ENCODE results near the gene THY1.

THY1 gene

DNA sequence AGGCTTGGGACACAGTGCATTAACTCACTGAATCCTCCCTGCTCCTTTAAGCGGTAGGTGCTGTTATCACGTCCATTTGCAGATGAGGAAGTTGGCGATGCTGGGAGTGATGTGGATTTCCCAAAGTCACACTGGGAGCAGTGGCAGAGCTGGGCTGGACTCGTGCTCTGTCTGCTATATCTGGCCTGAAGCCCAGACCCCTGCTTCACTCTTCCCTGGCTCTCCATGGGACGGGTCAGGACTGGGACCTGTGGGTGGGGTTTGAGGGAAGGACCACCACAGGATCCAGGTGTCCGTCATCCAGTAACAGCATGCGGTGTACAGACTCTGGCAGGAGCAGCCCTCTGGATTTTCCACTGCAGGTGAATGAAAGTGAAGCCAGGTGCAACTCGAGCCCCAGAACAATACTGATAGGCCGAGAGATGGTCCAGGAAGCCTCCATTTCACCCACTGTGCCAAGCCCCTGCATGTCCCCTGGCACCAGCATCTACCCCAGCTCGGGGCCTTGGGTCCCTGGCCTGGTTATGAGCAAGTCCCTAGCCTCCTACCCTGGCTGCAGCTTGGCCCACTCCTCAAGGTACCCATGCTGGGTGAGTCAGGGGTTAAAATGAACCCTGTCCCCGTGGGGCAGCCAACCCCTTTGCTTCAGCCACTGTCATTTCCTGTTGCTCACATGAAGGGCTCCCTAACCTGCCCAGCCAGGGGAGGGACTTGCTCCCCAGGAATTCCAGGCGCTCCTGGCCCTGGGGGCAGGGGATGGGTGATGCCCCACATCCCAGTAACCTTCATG is 45.7 kb downstream of the THY1 start:
- TF ChIP-seq, protein P1, sequence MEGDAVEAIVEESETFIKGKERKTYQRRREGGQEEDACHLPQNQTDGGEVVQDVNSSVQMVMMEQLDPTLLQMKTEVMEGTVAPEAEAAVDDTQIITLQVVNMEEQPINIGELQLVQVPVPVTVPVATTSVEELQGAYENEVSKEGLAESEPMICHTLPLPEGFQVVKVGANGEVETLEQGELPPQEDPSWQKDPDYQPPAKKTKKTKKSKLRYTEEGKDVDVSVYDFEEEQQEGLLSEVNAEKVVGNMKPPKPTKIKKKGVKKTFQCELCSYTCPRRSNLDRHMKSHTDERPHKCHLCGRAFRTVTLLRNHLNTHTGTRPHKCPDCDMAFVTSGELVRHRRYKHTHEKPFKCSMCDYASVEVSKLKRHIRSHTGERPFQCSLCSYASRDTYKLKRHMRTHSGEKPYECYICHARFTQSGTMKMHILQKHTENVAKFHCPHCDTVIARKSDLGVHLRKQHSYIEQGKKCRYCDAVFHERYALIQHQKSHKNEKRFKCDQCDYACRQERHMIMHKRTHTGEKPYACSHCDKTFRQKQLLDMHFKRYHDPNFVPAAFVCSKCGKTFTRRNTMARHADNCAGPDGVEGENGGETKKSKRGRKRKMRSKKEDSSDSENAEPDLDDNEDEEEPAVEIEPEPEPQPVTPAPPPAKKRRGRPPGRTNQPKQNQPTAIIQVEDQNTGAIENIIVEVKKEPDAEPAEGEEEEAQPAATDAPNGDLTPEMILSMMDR (IDR thresholded peaks at IDR 0.05; ENCODE audit: low read depth, low read length) = no peak
- H3K4me3 ChIP-seq (ENCODE audit: low read depth, low read length) = no peak overlapping the region
- H3K27ac ChIP-seq = peak overlapping the region; percentile 46; the same call in 1 of the 2 replicates
- H3K9me3 ChIP-seq (ENCODE audit: severe bottlenecking) = no peaks in the 10 kb centered on the region
- no peak for DNase-seq
- no peaks in the 10 kb centered on the region for H3K27me3 ChIP-seq (ENCODE audit: insufficient read depth, low read depth, severe bottlenecking)
- H3K36me3 ChIP-seq = no peaks in the 10 kb centered on the region

DNA sequence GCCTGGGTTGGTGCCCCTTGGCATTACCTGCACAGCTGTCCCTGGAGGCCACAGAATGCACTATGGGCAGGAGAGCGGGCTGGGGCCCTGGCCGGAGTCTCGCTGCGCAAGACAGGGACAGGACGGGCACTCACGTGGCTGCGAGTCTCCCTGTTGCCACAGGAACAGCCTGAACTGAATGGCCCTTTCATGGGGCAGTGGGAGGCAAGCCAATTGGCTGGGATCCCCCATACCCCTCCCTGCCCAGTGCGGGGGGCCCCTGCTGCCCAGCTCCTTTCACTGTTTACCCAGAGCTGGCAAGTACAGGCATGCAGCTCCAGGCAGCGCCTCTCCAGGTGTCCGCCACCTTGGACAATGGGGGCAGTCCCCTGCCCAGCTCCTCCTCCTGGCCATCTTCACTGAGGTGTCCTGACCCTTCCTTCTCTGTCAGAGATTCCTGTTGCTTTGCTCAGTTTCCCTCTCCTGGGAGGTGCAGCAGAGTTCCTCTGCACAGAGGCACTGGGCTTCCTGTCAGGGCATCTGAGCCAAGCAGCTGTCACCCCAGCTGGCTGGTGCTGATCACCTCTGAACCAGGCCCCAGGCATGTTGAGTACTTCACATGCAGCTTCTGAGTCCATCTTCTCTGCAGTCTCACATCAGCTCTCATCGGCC is 46.6 kb downstream of the THY1 start:
- TF ChIP-seq, protein P1 (IDR thresholded peaks at IDR 0.05; ENCODE audit: low read depth, low read length) = no peak
- no peak for DNase-seq
- Histone ChIP-seq H3K4me3 (ENCODE audit: low read depth, low read length) (no peak overlapping the region), H3K27ac (peak overlapping the region; percentile 48), H3K27me3 (ENCODE audit: insufficient read depth, low read depth, severe bottlenecking) (no peaks in the 10 kb centered on the region), H3K9me3 (ENCODE audit: severe bottlenecking) (no peaks in the 10 kb centered on the region), H3K36me3 (no peaks in the 10 kb centered on the region)

DNA sequence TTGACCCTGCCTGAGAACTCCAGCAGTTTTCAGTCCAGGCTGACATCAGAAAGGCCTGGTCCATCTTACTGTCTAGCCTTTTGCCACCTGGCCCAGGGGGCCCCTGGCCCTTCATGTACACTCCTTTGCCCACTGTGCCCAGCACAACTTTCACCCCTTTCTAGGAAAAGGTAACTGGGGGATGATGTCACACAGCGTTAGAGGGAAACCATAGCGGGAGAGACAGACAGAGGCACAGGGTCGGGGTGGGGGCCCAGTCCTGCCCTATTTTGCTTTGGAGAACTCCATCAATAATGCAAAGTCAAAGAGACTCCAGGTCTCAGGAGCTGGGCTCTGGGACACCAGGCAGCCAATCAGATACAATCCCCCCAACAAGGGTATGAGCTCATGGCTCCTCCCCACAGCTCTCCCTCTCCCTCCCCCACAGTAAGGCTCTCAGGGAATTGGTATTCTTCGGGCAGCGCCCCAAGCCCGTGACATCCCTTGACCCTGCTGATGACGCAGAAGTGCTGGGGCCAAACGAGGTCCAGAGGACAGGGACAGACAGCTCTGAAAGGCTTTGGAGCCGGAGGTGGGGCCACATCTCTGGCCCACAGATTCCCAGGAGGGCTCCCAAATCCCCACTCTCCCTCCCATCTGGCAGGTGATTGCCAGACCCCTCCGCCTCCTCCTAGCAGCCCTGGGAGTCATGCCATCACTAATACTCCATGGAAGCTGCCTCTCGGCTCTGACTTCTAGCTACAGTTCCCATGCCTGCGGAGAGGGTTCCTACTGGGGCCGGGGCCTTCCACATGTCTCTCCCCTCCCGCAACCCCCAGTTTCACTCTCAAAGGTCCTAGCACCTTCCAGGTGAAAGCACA is 47.4 kb downstream of the THY1 start:
- Histone ChIP-seq H3K4me3 (ENCODE audit: low read depth, low read length) (no peak overlapping the region), H3K27me3 (ENCODE audit: insufficient read depth, low read depth, severe bottlenecking) (no peaks in the 10 kb centered on the region), H3K36me3 (no peaks in the 10 kb centered on the region), H3K9me3 (ENCODE audit: severe bottlenecking) (no peaks in the 10 kb centered on the region), H3K27ac (peak overlapping the region; percentile 48)
- DNase-seq = peak; percentile 85
- TF ChIP-seq, protein P1 (IDR thresholded peaks at IDR 0.05; ENCODE audit: low read depth, low read length) = no peak

DNA sequence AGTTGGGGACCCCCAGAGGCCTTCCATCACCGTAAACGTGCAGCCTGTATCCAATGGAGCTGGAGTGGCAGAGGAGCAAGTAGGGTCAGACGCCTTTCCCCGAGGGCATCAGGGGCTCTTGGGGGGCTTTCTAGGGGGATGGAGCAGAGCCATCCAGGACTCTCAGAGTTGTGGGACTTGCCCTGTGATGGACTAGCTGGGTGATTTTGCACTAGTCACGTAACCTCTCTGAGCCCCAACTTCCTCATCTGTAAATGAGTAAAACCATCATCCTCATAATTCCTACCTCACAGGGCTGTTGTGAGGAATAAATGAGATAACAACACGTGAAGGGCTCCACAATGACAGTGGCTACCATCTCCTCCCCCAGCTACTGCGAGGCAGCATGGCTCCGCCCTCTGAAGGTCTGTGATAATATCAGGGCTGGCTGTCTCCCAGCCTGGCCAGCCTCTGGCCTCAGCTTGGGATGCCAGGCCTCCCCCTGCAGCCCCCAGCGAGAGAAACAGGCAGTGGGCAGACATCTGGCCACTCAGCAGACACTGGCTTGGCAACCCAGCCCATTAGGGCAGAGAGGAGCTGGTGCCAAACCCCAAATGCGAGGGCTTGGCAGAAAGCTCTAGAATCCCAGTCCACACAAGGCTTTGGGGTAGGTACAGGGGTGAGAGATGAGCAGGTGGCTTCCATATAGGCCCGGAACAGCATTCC is 48.2 kb downstream of the THY1 start:
- no peaks in the 10 kb centered on the region for H3K9me3 ChIP-seq (ENCODE audit: severe bottlenecking)
- peak overlapping the region; percentile 48 for H3K27ac ChIP-seq
- H3K4me3 ChIP-seq (ENCODE audit: low read depth, low read length) = no peak overlapping the region
- no peaks in the 10 kb centered on the region for H3K27me3 ChIP-seq (ENCODE audit: insufficient read depth, low read depth, severe bottlenecking)
- TF ChIP-seq, protein P1 (IDR thresholded peaks at IDR 0.05; ENCODE audit: low read depth, low read length) = no peak
- no peaks in the 10 kb centered on the region for H3K36me3 ChIP-seq
- no peak for DNase-seq

DNA sequence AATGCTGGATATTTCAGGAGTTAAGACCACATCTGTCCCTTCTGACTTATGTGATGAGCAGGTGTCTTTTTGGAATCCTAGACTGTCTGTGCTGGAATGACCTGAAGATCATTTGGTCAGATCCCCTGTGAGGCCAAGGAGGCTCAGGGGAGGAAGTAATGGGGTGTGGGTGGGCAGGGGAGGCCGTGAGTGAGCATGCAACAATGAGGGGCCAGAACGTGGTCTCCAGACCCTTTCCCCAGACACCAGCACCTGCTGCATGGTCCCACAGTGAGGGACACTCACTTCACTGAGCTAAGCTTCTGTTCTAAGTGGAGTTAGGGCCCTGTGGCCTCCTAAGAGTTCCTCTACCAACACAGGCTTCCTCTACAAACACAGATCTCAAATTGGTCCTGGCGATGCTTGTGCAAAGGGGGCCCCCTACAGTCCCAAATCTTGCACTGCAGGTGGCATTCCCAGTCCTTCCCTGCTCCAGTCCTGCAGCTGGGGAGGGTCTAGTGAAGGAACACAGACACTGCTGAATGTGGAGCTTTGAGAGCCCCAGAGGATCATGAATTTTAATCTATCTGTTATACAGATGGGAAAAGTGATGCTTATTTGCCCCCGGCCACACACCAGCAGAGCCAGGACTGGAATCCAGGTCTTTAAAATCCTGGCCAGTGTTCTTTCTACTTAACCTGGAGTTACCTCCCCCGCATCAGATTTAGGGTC is 48.9 kb downstream of the THY1 start:
- Histone ChIP-seq H3K4me3 (ENCODE audit: low read depth, low read length) (no peak overlapping the region), H3K27ac (no peak overlapping the region), H3K9me3 (ENCODE audit: severe bottlenecking) (no peaks in the 10 kb centered on the region), H3K27me3 (ENCODE audit: insufficient read depth, low read depth, severe bottlenecking) (no peaks in the 10 kb centered on the region), H3K36me3 (no peaks in the 10 kb centered on the region)
- peak; percentile 86 for DNase-seq
- TF ChIP-seq, protein P1 (IDR thresholded peaks at IDR 0.05; ENCODE audit: low read depth, low read length) = peak; percentile 91
